CD4-positive, alpha-beta T cell treated with Interleukin-4 for 1 hour (primary cell): ENCODE data around the gene SH3TC2.

Source experiments
- DNase-seq, 2 donors: peaks; one replicate each; pipeline ENCODE4 v3.0.0-alpha.2; 2020 to 2022

The SH3TC2 gene

GRCh38 chr5:149056616-149057165, 6.2 kb downstream of the SH3TC2 start:
- DNase-seq = no peak

DNA sequence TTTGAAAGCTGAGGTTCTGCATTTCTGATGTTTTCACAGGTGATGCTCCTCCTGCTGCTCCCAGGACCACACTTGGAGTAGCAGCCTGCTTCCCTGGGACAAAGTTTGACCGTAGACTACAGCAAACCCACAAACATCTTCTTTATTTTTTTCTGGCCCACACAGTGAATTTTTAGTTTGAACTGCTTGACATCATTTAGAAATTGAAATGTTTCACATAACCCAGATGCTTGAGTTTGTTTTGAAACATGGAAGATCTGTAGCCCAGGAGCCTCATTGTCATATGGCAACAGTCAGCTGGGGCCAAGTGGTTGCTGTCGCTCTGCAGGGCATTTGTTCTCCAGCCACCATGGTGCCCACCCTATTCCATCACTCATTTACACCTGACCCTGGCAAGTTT, 8.4 kb downstream of the SH3TC2 start:
- DNase-seq = no peak

GRCh38 chr5:149053072-149053695, 9.7 kb downstream of the SH3TC2 start:
- no peak for DNase-seq

- no peak for DNase-seq
These were observed 13.5 kb downstream of the SH3TC2 start for GRCh38 chr5:149049371-149049781.

- DNase-seq = no peak
These were observed 14.1 kb downstream of the SH3TC2 start for GRCh38 chr5:149048811-149049210.

DNA sequence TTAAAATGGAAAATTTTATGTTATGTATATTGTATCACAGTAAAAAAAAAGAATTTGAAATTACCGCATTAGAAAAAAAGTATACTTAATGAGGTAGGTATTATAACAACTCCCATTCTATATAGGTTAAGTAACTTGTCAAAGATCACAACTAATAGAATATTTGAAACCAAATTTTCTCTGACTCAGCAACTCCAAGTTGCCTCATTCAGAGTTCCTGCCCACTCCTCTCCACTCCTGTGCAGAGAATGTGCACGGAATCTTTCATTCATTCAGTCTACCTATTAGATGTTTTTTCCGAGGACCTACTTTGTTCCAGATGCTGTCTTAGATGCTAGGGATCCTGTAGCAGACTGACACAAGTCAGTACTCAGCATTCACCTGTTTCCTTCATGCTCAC, 15.4 kb downstream of the SH3TC2 start:
- no peak for DNase-seq

DNA sequence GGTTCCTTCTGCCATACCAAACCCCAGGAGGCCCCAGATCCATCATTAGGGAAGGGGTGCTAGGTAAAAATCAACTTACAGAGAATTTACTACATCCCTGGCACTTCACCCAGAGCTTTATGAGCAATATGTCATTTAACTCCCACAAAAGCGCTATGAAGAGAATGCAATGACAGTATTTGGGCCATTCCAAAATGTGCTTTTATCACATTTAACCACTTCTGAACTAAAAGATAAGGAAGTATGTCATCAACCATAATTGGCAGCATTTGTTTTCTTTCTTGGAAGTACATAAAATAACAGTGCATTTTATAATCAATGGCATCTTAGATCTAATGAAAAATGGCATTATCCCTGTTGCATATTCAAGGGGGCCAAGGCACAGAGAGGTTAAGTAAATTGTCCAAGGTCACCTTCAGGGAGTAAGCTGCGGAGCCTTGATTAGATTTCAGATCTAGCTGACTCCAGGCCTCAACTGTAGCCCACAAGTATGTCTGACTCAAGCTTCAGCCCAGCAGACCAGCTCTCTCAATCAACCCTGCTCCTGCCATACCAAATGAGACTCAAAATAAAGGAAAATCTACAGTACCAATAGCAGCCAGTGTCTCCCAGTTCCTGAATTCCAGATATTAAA, 16.5 kb downstream of the SH3TC2 start:
- DNase-seq = no peak

DNA sequence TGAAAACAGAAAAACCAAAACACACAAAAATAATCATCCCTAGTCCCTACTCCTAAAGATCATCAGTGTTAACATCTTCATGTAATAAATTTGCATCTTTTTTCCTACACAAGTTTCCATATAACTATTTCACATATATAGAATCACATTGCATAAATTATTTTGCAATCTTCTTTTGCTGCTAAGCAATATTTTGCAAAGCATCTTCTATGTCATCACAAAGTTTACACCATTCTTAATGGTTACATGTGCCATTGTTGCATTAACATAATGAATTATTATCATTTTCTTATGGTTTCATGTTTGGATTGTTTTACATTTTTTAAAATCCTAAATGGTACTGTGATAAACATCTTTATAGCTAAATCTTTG, 17.8 kb downstream of the SH3TC2 start:
- DNase-seq = no peak

DNA sequence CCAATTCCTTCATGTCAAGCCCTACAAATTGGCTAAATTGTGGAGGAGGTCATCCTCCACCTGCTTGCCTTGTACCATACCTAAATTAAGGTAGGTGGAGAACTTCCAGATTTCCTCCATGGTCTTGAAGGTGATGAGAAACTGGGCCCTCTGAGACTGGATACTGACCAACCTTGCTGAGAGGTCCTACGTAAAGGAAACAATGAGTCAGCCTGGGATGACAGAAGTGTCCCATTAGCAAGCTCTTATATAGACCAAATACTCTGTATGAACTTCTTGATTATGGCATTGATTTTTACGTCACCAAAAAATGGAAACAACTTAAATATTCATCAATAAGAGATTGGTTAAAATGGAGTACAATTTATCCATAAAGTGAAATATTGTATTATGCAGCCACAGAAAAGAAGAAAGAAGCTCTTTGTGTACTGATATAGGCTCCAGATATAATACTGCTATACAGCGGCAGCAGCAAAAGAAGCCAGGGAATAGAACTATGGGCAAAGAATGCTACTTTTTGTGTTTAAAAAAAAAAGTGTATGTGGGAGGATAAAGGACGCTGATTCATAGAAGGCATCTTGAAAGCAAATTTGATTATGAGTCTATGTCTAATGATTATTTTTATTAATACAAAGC, 18.3 kb downstream of the SH3TC2 start:
- no peak for DNase-seq

GRCh38 chr5:149043641-149044040, 19.2 kb downstream of the SH3TC2 start:
- no peak for DNase-seq

DNA sequence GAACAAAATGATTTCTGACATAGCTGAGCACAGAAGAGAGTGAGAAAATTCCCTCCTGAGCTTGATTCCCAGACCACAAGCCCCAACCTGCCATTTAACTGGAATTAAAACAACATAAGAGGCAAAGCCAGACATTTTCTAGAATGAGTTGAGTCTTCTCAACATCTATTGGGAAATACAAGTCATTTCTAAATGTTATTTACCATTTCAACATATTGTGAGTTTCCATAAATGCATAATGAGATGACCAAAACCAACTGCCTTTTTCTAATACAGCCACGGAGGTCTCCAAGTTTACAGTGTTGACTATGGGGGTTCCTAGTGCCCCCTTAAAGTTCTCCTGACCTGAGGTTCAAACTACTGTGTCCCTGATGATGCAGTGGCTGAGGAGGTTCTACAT, 20.0 kb downstream of the SH3TC2 start:
- DNase-seq = no peak

DNA sequence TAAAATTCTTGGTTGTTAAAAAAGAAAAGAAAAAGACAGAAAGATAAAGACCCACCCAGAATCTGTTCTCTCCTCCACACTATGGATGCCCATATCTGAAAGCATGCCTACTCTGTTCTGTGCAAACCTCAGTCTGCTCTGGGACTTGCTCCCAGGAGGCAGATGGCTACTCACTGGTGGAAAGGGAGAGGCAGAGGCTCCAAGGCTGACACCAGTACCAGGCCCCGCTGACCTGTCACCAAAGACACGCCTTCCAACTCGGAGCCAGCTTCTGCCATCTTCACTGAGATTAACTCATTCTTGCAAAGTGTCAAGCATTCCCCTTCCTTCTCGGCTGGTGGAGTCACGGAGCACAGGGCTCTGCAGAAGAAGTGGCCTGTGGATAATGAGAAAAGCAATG, 21.6 kb downstream of the SH3TC2 start:
- no peak for DNase-seq

- no peak for DNase-seq
These were observed 22.4 kb downstream of the SH3TC2 start for GRCh38 chr5:149040421-149040820.

- DNase-seq = peak in 1 of 2 donors; percentile 23
These were observed 23.4 kb downstream of the SH3TC2 start for GRCh38 chr5:149039506-149039905.

GRCh38 chr5:149038336-149039080, 24.4 kb downstream of the SH3TC2 start:
- DNase-seq = no peak

DNA sequence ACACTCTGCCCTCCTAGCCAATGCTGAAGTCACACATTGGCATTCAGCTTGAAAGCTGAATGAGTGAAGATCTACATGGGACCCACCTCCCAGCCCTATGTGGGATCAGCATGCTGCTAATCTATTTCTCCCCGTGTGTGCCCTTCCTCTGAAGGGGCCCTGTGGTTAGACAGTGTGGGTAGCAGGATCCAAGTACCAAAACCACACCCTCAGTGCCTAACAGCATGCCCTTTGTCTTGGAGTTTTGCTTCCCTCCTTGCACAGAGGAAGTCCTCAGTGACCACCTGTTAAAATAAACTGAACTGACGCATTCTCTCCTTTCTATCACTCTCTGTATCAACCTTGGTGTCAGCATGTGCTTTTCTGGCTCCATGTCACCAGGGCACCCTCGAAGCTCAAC, 25.0 kb downstream of the SH3TC2 start:
- DNase-seq = peak in 1 of 2 donors; percentile 8

DNA sequence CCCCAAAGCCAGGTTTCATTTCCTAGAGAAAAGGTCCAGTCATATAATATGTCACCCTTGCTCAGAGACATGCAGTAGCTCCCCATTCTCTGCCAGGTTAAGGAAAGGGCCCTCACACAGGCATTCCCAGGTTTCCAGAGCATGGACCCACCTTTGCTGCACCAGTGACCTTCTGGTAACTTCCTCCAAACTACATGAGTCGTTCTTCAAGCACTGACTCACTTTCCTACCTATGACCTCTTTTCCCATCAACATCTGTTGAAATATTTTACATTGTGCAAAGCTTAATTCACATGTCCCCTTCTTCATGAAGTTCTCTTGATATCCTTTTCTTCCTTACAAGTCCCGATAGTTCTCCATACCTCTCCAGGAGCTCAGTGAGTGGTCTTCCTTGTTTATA, 25.9 kb downstream of the SH3TC2 start:
- DNase-seq = no peak

DNA sequence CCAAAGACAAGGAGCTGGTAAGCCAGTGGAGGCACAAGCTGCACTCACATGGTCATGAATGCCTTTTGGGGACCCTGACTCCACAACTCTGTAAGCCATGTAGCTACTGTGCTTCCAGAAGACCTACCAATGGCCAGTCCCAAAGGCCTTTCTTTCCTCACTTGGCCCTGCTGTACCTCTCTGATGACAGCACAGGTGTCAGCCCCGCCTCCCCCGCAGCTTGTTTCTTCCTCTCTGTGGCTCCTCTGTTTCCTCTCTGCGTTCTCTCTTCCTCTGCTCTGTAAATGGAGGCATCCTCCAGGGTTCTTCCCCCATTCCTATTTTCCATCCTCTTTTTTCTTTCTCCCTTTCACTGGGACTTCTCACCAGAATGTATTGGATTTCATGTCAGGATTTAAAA, 26.7 kb downstream of the SH3TC2 start:
- DNase-seq = no peak

GRCh38 chr5:149035372-149035790, 27.5 kb downstream of the SH3TC2 start:
- peak; percentile 67 to 69 for DNase-seq

- DNase-seq = no peak
These were observed 31.9 kb downstream of the SH3TC2 start for GRCh38 chr5:149030838-149031397.

- DNase-seq = no peak
These were observed 32.5 kb downstream of the SH3TC2 start for GRCh38 chr5:149030392-149030791.

DNA sequence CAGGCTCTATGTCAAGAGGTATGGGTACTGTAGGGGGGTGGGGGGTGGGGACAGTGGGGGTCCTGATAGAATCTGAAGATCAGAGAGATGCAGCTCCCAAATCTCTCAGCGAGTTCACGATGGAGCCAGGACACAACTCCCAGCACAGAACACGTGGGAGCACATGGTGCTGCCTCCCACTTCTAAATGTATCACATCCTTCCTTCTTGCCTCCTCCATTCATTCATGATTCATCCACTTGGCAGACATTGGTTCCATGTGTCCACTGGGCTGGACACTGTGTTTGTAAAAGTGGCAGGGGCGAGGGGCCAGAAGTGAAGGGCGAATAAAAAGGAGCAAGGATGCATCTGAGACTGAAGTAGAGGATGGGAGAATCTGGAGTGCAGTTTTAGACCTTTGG, 33.9 kb downstream of the SH3TC2 start:
- no peak for DNase-seq

GRCh38 chr5:149028161-149028560, 34.7 kb downstream of the SH3TC2 start:
- DNase-seq = no peak
